Stimulated activated naive CD4-positive, alpha-beta T cell treated with Interleukin-2 at 50 U/mL for 16 hours (primary cell): ENCODE data around the gene MTFR1L.

Source experiments
- DNase-seq: peaks from one replicate; lab custom pipeline; 2025; lab: John Stamatoyannopoulos, UW

Gene MTFR1L

GRCh38 chr1:25819491-25820246 is at the start of gene MTFR1L:
MTFR1L (plus strand) TSS chr1:25819954; CDS start chr1:25823105, 3,151 bp downstream.
- peak; percentile 93 for DNase-seq

GRCh38 chr1:25770541-25771220 is 49.1 kb upstream of the MTFR1L start:
- DNase-seq, result no peak

GRCh38 chr1:25771221-25772114 is 48.3 kb upstream of the MTFR1L start:
- no peak for DNase-seq

- no peak for DNase-seq
These were observed 47.6 kb upstream of the MTFR1L start for GRCh38 chr1:25772164-25772563.

GRCh38 chr1:25772692-25773245 is 47.0 kb upstream of the MTFR1L start:
- DNase-seq, result no peak

GRCh38 chr1:25773441-25774125 is 46.2 kb upstream of the MTFR1L start:
- no peak for DNase-seq

GRCh38 chr1:25774206-25774803 is 45.4 kb upstream of the MTFR1L start:
- no peak for DNase-seq

GRCh38 chr1:25774921-25775771 is 44.6 kb upstream of the MTFR1L start:
- DNase-seq, result peak; percentile 81

GRCh38 chr1:25779388-25779787 is 40.4 kb upstream of the MTFR1L start:
- DNase-seq, result no peak

- DNase-seq, result no peak
These were observed 39.9 kb upstream of the MTFR1L start for GRCh38 chr1:25779894-25780293.

- no peak for DNase-seq
These were observed 39.2 kb upstream of the MTFR1L start for GRCh38 chr1:25780318-25781129.

- no peak for DNase-seq
These were observed 38.7 kb upstream of the MTFR1L start for GRCh38 chr1:25781130-25781433.

- DNase-seq, result no peak
These were observed 37.0 kb upstream of the MTFR1L start for GRCh38 chr1:25782608-25783201.

- no peak for DNase-seq
These were observed 35.1 kb upstream of the MTFR1L start for GRCh38 chr1:25784575-25785051.

GRCh38 chr1:25785333-25786067 is 34.3 kb upstream of the MTFR1L start:
- no peak for DNase-seq

- no peak for DNase-seq
These were observed 32.6 kb upstream of the MTFR1L start for GRCh38 chr1:25786887-25787759.

- no peak for DNase-seq
These were observed 32.0 kb upstream of the MTFR1L start for GRCh38 chr1:25787760-25788166.
